Measurements from ENCODE around the gene DUSP9.
"Not testable (repeated sequence)": the region's sequence is repeated elsewhere in the genome, so short reads cannot be mapped to it uniquely, and the experiment has no call there.

- TF ChIP-seq CTCF (IDR thresholded peaks at IDR 0.05; ENCODE audit: insufficient read depth, low read depth, low read length); EZH2 (IDR thresholded peaks at IDR 0.05; ENCODE audit: insufficient read depth, low read length): not testable (repeated sequence)
Observed at GRCh38 chrX:153696986-153697722, 50.2 kb downstream of the DUSP9 start.

Data from astrocyte (in vitro differentiated cells and primary cell).